CD8-positive, alpha-beta memory T cell (primary cell): Measurements from ENCODE around the gene OR4D9. TPM values are rescaled to one million over a fixed set of nuclear protein-coding genes. Genes with fewer than 3 reads are reported as not detected.
"Not testable (repeated sequence)": the region's sequence is repeated elsewhere in the genome, so short reads cannot be mapped to it uniquely, and the experiment has no call there.

Experiments used
- CTCF ChIA-PET: fragments of 350-600 bp; sonication (Branson Sonifier 250); formaldehyde crosslinking; loops from one replicate; lab custom pipeline; 2021; ENCODE audit warnings: antibody characterized with exemption; lab: Charles Lee
- POLR2A ChIA-PET: fragments of 350-600 bp; sonication (Branson Sonifier 250); formaldehyde crosslinking; loops from one replicate; lab custom pipeline; 2021; ENCODE audit warnings: antibody characterized with exemption; lab: Charles Lee
- DNase-seq, 5 donors: peaks; one replicate each; pipeline versions ENCODE4 v3.0.0 to v3.0.0-alpha.2; 2020 to 2022; ENCODE audit warnings: mixed read lengths in 1 of 5
- H3K27ac ChIP-seq: one replicate; pipeline ENCODE4 v1.7.0; 2013; ENCODE audit warnings: low read depth, mild to moderate bottlenecking, low read length, moderate library complexity
- H3K27me3 ChIP-seq: 2 replicates; pipeline ENCODE4 v1.7.0; 2013; ENCODE audit warnings: low read length, mild to moderate bottlenecking; ENCODE audit not compliant: insufficient read depth, poor library complexity, severe bottlenecking
- H3K36me3 ChIP-seq: 2 replicates; pipeline ENCODE4 v1.7.0; 2013; ENCODE audit warnings: mild to moderate bottlenecking, low read length, moderate library complexity; ENCODE audit not compliant: insufficient read depth
- H3K4me1 ChIP-seq: 2 replicates; pipeline ENCODE4 v1.7.0; 2013; ENCODE audit warnings: mild to moderate bottlenecking, low read length, moderate library complexity; ENCODE audit not compliant: insufficient read depth
- H3K4me3 ChIP-seq: 2 replicates; pipeline ENCODE4 v1.7.0; 2013; ENCODE audit warnings: mild to moderate bottlenecking, low read length
- H3K9me3 ChIP-seq: 2 replicates; pipeline ENCODE4 v1.7.0; 2013; ENCODE audit warnings: mild to moderate bottlenecking, low read length
- H3K27ac Mint-ChIP-seq, 8 donors: one replicate each; pipeline ENCODE4 v1.8.0; 2020 to 2021; ENCODE audit warnings: mixed read lengths in 8 of 8, mild to moderate bottlenecking in 6 of 8, inconsistent platforms in 3 of 8, moderate library complexity in 3 of 8
- H3K27me3 Mint-ChIP-seq, 2 donors: one replicate each; pipeline ENCODE4 v1.8.0; 2020 to 2021; ENCODE audit warnings: mixed read lengths in 2 of 2, mild to moderate bottlenecking in 1 of 2, moderate library complexity in 1 of 2
- H3K36me3 Mint-ChIP-seq, 3 donors: one replicate each; pipeline ENCODE4 v1.8.0; 2020 to 2021; ENCODE audit warnings: mixed read lengths in 3 of 3, inconsistent platforms in 1 of 3, mild to moderate bottlenecking in 1 of 3
- H3K4me1 Mint-ChIP-seq, 3 donors: one replicate each; pipeline ENCODE4 v1.8.0; 2020 to 2021; ENCODE audit warnings: mixed read lengths in 3 of 3, inconsistent platforms in 1 of 3, mild to moderate bottlenecking in 1 of 3
- H3K4me3 Mint-ChIP-seq, 7 donors: one replicate each; pipeline ENCODE4 v1.8.0; 2020 to 2021; ENCODE audit warnings: mixed read lengths in 7 of 7, mild to moderate bottlenecking in 6 of 7, moderate library complexity in 4 of 7, inconsistent platforms in 2 of 7
- H3K9me3 Mint-ChIP-seq, 5 donors: one replicate each; pipeline ENCODE4 v1.8.0; 2020 to 2022; ENCODE audit warnings: mixed read lengths in 5 of 5, mild to moderate bottlenecking in 3 of 5, moderate library complexity in 2 of 5, inconsistent platforms in 1 of 5
- polyA plus RNA-seq: library from polyadenylated mRNA; unstranded; fragments of 300-500 nt; fragmentation: Illumina TruSeq; gene quantifications from one replicate; pipeline ENCODE4 v1.2.3, GENCODE V29; 2021
- total RNA-seq, 2 experiments: library from RNA; stranded (reverse); gene quantifications; one replicate each; pipeline ENCODE4 v1.2.3, GENCODE V29; 2021

OR4D9 gene
- total and polyA plus RNA-seq, 3 experiments from 2014 or later, result not detected

GRCh38 chr11:59543713-59544112 is 32.4 kb downstream of the OR4D9 start:
- H3K4me3 Mint-ChIP-seq, H3K36me3 Mint-ChIP-seq, H3K4me1 ChIP-seq, H3K36me3 ChIP-seq, H3K4me1 Mint-ChIP-seq, H3K9me3 Mint-ChIP-seq, H3K27me3 ChIP-seq, DNase-seq, H3K27ac Mint-ChIP-seq, H3K9me3 ChIP-seq, H3K27me3 Mint-ChIP-seq, POLR2A ChIA-PET, CTCF ChIA-PET, H3K27ac ChIP-seq, H3K4me3 ChIP-seq: not testable (repeated sequence)

GRCh38 chr11:59544869-59545178 is 33.5 kb downstream of the OR4D9 start:
- DNase-seq, result no peak
- H3K36me3 Mint-ChIP-seq, result no peaks in the 10 kb centered on the region
- H3K4me1 ChIP-seq, result peaks cover 4% of the 10 kb centered on the region
- no peaks in the 10 kb centered on the region for H3K36me3 ChIP-seq
- H3K27ac Mint-ChIP-seq, result no peak overlapping the region
- no peaks in the 10 kb centered on the region for H3K9me3 ChIP-seq
- H3K4me3 Mint-ChIP-seq, result peak overlapping the region in 1 of 7 donors; percentile 71
- H3K27me3 ChIP-seq, result no peaks in the 10 kb centered on the region
- peak overlapping the region; percentile 85 for H3K27ac ChIP-seq
- peak overlapping the region; percentile 34 for H3K4me3 ChIP-seq
- POLR2A ChIA-PET, result no interaction called here
- CTCF ChIA-PET, result no interaction called here
- H3K4me1 Mint-ChIP-seq, result peaks cover 5 to 10% (median 6%) of the 10 kb centered on the region in 3 donors
- H3K27me3 Mint-ChIP-seq, result peaks cover 2 to 3% of the 10 kb centered on the region in 2 donors
- no peaks in the 10 kb centered on the region for H3K9me3 Mint-ChIP-seq

DNA sequence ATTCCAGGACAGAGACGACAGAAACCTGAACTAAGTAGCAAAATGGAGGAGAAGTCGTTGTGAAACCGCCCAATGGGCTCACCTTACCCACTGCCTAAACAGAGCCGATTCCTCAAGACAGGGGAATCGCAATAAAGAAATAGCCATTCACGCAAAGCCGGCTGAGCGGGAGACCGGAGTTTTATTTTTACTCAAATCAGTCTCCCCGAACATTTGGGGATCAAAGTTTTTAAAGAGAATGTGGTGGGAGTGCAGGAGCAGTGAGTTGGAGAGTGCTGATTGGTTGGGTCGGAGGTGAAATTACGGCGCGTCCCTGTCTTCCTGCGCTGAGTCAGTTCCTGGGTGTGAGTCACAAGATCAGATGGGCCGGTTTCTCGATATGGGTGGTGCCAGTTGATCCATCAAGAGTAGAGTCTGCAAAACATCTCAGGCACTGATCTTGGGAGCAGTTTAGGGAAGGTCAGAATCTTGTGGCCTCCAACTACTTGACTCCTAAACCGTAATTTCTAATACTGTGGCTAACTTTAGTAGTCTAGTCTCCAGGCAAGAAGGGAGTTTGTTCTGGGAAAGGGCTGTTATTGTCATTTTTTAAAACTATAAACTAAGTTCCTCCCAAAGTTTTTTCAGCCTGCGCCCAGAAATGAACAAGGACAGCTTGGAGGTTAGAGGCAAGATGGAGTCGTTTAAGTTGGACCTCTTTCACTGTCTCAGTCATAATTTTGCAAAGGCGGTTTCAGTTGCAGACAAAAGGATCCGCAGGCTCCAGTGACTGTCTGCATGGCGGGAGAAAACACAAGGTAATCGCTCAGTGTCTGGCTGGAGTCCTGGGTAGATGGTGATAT is 34.1 kb downstream of the OR4D9 start:
- CTCF ChIA-PET, result no interaction called here
- H3K9me3 Mint-ChIP-seq, result peaks cover 0 to under 1% (median 0%) of the 10 kb centered on the region in 5 donors
- no peak overlapping the region for H3K27ac Mint-ChIP-seq
- H3K36me3 ChIP-seq, result no peaks in the 10 kb centered on the region
- H3K9me3 ChIP-seq, result no peaks in the 10 kb centered on the region
- peaks cover 8 to 14% (median 9%) of the 10 kb centered on the region in 3 donors for H3K4me1 Mint-ChIP-seq
- peak overlapping the region in 1 of 7 donors; percentile 71 for H3K4me3 Mint-ChIP-seq
- no peak for DNase-seq
- POLR2A ChIA-PET, result no interaction called here
- peak overlapping the region; percentile 85 for H3K27ac ChIP-seq
- peaks cover 0 to 3% (median 0%) of the 10 kb centered on the region in 3 donors for H3K36me3 Mint-ChIP-seq
- peak overlapping the region; percentile 34 for H3K4me3 ChIP-seq
- H3K27me3 ChIP-seq, result no peaks in the 10 kb centered on the region
- H3K27me3 Mint-ChIP-seq, result peaks cover 2 to 4% of the 10 kb centered on the region in 2 donors
- peaks cover 4% of the 10 kb centered on the region for H3K4me1 ChIP-seq

DNA sequence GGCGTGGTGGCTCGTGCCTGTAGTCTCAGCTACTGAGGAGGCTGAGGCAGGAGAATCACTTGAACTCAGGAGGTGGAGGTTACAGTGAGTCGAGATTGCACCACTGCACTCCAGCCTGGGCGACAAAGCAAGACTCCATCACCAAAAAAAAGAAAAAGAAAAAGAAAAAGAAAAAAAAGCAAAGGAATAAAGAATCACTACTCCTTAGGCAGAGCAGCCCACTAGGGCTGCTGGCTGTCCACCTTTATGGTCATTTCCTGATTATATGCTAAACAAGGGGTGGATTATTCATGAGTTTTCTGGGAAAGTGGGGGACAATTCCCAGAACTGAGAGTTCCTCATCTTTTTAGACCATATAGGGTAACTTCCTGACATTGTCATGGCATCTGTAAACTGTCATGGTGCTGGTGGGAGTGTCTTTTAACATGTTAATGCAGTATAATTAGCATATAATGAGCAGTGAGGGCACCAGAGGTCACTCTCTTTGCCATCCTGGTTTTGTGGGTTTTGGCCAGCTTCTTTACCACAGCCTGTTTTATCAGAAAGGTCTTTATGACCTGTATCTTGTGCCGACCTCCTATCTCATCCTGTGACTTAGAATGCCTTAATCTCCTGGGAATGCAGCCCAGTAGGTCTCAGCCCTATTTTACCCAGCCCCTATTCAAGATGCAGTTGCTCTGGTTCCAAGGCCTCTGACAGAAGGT is 36.4 kb downstream of the OR4D9 start:
- H3K4me1 ChIP-seq, result peaks cover 11% of the 10 kb centered on the region
- H3K4me3 ChIP-seq, H3K9me3 Mint-ChIP-seq, H3K27me3 ChIP-seq, H3K36me3 ChIP-seq, DNase-seq, H3K9me3 ChIP-seq: not testable (repeated sequence)
- Mint-ChIP-seq H3K27ac (peak overlapping the region in 1 of 8 donors; percentile 26), H3K4me1 (peaks cover 22 to 32% (median 28%) of the 10 kb centered on the region in 3 donors), H3K4me3 (peak overlapping the region in 1 of 7 donors; percentile 78), H3K27me3 (peaks cover 2 to 13% of the 10 kb centered on the region in 2 donors), H3K36me3 (peaks cover 0 to 12% (median 0%) of the 10 kb centered on the region in 3 donors)
- CTCF ChIA-PET, result interaction anchor here (1.0 kb wide), 1 partner anchor 10 kb away, joined by 6 read pairs; no protein-coding TSS in a partner anchor
- peak overlapping the region; percentile 77 for H3K27ac ChIP-seq
- POLR2A ChIA-PET, result interaction anchor here (0.6 kb wide), 1 partner anchor 17 kb away, joined by 6 read pairs; no protein-coding TSS in a partner anchor

- ChIA-PET POLR2A (interaction anchor here (0.6 kb wide), 1 partner anchor 16 kb away, joined by 6 read pairs; no protein-coding TSS in a partner anchor), CTCF (interaction anchor here (1.2 to 2.7 kb wide), 3 partner anchors 18 to 121 kb away, joined by 3 to 10 read pairs (median 8); partner anchors contain the start of gene PATL1)
- H3K27me3 Mint-ChIP-seq, result peaks cover 2 to 13% of the 10 kb centered on the region in 2 donors
- H3K27ac Mint-ChIP-seq, result no peak overlapping the region
- H3K4me1 ChIP-seq, result peaks cover 11% of the 10 kb centered on the region
- H3K9me3 ChIP-seq, result no peaks in the 10 kb centered on the region
- peak overlapping the region in 1 of 7 donors; percentile 78 for H3K4me3 Mint-ChIP-seq
- peaks cover 24 to 32% (median 30%) of the 10 kb centered on the region in 3 donors for H3K4me1 Mint-ChIP-seq
- peaks cover 0 to 12% (median 0%) of the 10 kb centered on the region in 3 donors for H3K36me3 Mint-ChIP-seq
- peak overlapping the region; percentile 69 for H3K27ac ChIP-seq
- H3K27me3 ChIP-seq, result no peaks in the 10 kb centered on the region
- H3K9me3 Mint-ChIP-seq, result peaks cover 0 to 8% (median 0%) of the 10 kb centered on the region in 5 donors
- H3K36me3 ChIP-seq, result no peaks in the 10 kb centered on the region
- no peak overlapping the region for H3K4me3 ChIP-seq
- DNase-seq, result no peak
These were observed 36.9 kb downstream of the OR4D9 start for GRCh38 chr11:59548309-59548656.

DNA sequence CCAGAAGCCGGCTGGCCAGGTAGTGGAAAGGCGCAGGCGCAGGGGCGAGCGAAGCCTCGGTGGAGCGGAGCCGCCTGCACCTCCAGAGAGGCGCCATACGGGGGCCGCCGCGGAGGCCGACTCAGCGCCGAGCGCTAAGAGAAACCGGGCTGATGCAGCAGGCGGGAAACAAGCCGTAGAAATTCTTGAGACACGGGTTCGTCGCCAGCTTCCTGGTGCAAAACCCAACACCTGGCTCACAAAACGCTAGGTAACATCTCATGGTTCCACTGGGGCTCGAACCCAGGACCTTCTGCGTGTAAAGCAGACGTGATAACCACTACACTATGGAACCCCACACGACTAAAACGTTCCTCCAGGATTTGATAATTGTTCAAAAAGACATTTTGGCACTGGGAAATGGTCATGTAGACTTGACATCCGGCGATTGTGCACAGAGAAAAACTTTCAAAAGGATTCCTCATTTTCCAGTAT is 39.1 kb downstream of the OR4D9 start:
- Mint-ChIP-seq H3K4me1 (peaks cover 26 to 35% (median 33%) of the 10 kb centered on the region in 3 donors), H3K27me3 (peaks cover 0 to 12% of the 10 kb centered on the region in 2 donors), H3K36me3 (peaks cover 0 to 12% (median 0%) of the 10 kb centered on the region in 3 donors), H3K27ac (peak overlapping the region; percentile 72 to 99 (median 88)), H3K4me3 (peak overlapping the region; percentile 85 to 96 (median 91)), H3K9me3 (peaks cover 0 to 8% (median 0%) of the 10 kb centered on the region in 5 donors)
- ChIA-PET CTCF (interaction anchor here (1.0 to 3.0 kb wide), 6 partner anchors 10 to 194 kb away, joined by 3 to 20 read pairs (median 6); partner anchors contain the start of gene PATL1), POLR2A (interaction anchor here (0.5 to 3.1 kb wide), 5 partner anchors 10 to 1375 kb away, joined by 4 to 21 read pairs (median 8); partner anchors contain the start of genes FAM111A and OSBP)
- H3K27ac ChIP-seq, result peak overlapping the region; percentile 69
- peaks cover 11% of the 10 kb centered on the region for H3K4me1 ChIP-seq
- no peaks in the 10 kb centered on the region for H3K9me3 ChIP-seq
- DNase-seq, result peak; percentile 67 to 89 (median 82)
- no peaks in the 10 kb centered on the region for H3K36me3 ChIP-seq
- no peaks in the 10 kb centered on the region for H3K27me3 ChIP-seq
- peak overlapping the region; percentile 82 for H3K4me3 ChIP-seq

GRCh38 chr11:59550842-59551658 is 39.7 kb downstream of the OR4D9 start:
- Mint-ChIP-seq H3K4me1 (peaks cover 33 to 42% (median 40%) of the 10 kb centered on the region in 3 donors), H3K4me3 (peak overlapping the region; percentile 85 to 96 (median 91)), H3K27me3 (peaks cover 0 to 14% of the 10 kb centered on the region in 2 donors), H3K9me3 (peaks cover 0 to 8% (median 0%) of the 10 kb centered on the region in 5 donors), H3K27ac (peak overlapping the region; percentile 72 to 99 (median 88)), H3K36me3 (peaks cover 0 to 12% (median 0%) of the 10 kb centered on the region in 3 donors)
- Histone ChIP-seq H3K4me3 (peak overlapping the region; percentile 82), H3K27me3 (no peaks in the 10 kb centered on the region), H3K9me3 (no peaks in the 10 kb centered on the region), H3K4me1 (peaks cover 17% of the 10 kb centered on the region), H3K36me3 (no peaks in the 10 kb centered on the region), H3K27ac (peak overlapping the region; percentile 69)
- DNase-seq, result peak; percentile 60 to 84 (median 76)
- CTCF ChIA-PET, result interaction anchor here (1.0 to 3.0 kb wide), 5 partner anchors 10 to 118 kb away, joined by 3 to 20 read pairs (median 8); partner anchors contain the start of gene PATL1
- POLR2A ChIA-PET, result interaction anchor here (1.0 to 3.1 kb wide), 3 partner anchors 9 to 409 kb away, joined by 3 to 21 read pairs (median 4); partner anchors contain the start of gene FAM111A
